Stimulated activated CD4-positive, alpha-beta T cell treated with anti-CD3 and anti-CD28 coated beads, Interleukin-1b, Interleukin-23, amount 100 ng/mL, for 48 hours (primary cell): ENCODE measurements around the gene CAV1.
"Not testable (repeated sequence)": the region's sequence is repeated elsewhere in the genome, so short reads cannot be mapped to it uniquely, and the experiment has no call there.

Experiments used
- DNase-seq: peaks from one replicate; pipeline ENCODE4 v3.0.0-alpha.2; 2020

Gene CAV1

GRCh38 chr7:116524609-116525297 is at the start of gene CAV1:
CAV1 (plus strand) TSS chr7:116525036; CDS start chr7:116525063, 27 bp downstream.
- peak; percentile 28 for DNase-seq

GRCh38 chr7:116477625-116478024 is 47.2 kb upstream of the CAV1 start:
- no peak for DNase-seq

- DNase-seq = no peak
Observed at GRCh38 chr7:116478834-116479233, 46.0 kb upstream of the CAV1 start.

GRCh38 chr7:116483271-116483942 is 41.4 kb upstream of the CAV1 start:
- DNase-seq = no peak

- DNase-seq = not testable (repeated sequence)
Observed at GRCh38 chr7:116484389-116484788, 40.4 kb upstream of the CAV1 start.

GRCh38 chr7:116487907-116488521 is 36.8 kb upstream of the CAV1 start:
- no peak for DNase-seq

- no peak for DNase-seq
Observed at GRCh38 chr7:116490351-116490750, 34.5 kb upstream of the CAV1 start.

GRCh38 chr7:116491887-116492653 is 32.8 kb upstream of the CAV1 start:
- DNase-seq = no peak

- no peak for DNase-seq
Observed at GRCh38 chr7:116492654-116493109, 32.2 kb upstream of the CAV1 start.

- no peak for DNase-seq
Observed at GRCh38 chr7:116493449-116493848, 31.4 kb upstream of the CAV1 start.

- no peak for DNase-seq
Observed at GRCh38 chr7:116494472-116494871, 30.4 kb upstream of the CAV1 start.

GRCh38 chr7:116495736-116496135 is 29.1 kb upstream of the CAV1 start:
- no peak for DNase-seq

GRCh38 chr7:116496653-116497052 is 28.2 kb upstream of the CAV1 start:
- DNase-seq = no peak

- no peak for DNase-seq
Observed at GRCh38 chr7:116497708-116498107, 27.1 kb upstream of the CAV1 start.

- peak; percentile 2 for DNase-seq
Observed at GRCh38 chr7:116499168-116500077, 25.4 kb upstream of the CAV1 start, which contains the start of gene CAV2. CAV2 (plus strand) TSS chr7:116499738; CDS start chr7:116499782, 44 bp downstream.

- DNase-seq = peak; percentile 58
Observed at GRCh38 chr7:116500078-116500853, 24.6 kb upstream of the CAV1 start.

- DNase-seq = no peak
Observed at GRCh38 chr7:116501425-116502167, 23.2 kb upstream of the CAV1 start.

- no peak for DNase-seq
Observed at GRCh38 chr7:116502201-116503096, 22.4 kb upstream of the CAV1 start.

- no peak for DNase-seq
Observed at GRCh38 chr7:116503835-116504234, 21.0 kb upstream of the CAV1 start.
